Glomerular visceral epithelial cell (primary cell): ENCODE results near the gene ZSCAN10.
A peak's percentile ranks its signal among the peaks of the same experiment; 100 is the strongest.
"Not testable (repeated sequence)": the region's sequence is repeated elsewhere in the genome, so short reads cannot be mapped to it uniquely, and the experiment has no call there.

Source experiments
- DNase-seq: peaks from one replicate; pipeline ENCODE4 v3.0.0-alpha.2; 2016; ENCODE audit errors: extremely low spot score

The ZSCAN10 gene

DNA sequence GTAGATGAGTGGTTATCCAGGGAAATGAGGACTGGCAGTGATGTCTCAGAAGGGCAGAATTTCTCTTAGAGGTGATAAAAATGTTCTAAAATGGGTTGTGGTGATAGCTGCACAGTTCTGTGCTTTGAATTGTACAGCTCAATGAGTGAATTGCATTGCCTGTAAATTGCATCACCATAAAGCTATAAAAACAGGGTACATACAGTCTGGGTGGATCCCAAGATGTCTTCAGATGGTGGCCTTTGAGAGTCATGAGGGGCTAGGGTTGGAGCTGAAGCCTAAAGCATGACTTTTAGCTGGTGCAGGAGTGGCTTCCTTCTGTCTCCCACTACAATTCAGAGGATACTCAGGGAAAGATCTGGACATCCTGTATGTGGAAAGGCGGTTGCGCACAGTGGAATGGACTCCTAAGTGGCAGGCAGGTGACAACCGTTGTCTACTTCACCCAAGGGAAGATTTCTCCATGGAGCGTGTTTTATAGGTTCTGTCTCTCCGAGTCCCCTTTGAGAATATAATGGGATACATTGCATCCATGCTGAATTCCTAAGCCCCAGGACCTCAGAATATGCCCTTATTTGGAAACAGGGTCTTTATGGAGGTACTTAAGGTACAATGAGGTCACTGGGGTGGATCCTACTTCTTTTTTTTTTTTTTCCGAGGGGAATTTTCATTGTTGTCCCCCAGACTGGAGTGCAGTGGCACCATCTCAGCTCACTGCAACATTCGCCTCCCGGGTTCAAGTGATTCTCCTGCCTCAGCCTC, 35.3 kb downstream of the ZSCAN10 start:
- DNase-seq = no peak

DNA sequence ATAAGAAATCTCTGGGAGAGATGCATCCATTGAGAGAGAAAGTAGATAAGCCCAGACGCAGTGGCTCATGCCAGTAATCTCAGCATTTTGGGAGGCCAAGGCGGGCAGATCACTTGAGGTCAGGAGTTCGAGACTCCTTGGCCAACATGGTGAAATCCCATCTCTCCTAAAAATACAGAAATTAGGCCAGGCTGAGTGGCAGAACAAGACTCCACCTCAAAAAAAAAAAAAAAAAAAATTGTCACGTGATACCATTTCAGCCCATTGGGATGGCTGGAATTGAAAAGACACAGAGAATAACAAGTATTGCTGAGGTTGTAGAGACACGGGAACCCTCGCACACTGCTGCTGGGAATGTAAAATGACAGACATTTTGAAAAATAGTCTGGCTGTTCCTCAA, 36.5 kb downstream of the ZSCAN10 start:
- DNase-seq = no peak

DNA sequence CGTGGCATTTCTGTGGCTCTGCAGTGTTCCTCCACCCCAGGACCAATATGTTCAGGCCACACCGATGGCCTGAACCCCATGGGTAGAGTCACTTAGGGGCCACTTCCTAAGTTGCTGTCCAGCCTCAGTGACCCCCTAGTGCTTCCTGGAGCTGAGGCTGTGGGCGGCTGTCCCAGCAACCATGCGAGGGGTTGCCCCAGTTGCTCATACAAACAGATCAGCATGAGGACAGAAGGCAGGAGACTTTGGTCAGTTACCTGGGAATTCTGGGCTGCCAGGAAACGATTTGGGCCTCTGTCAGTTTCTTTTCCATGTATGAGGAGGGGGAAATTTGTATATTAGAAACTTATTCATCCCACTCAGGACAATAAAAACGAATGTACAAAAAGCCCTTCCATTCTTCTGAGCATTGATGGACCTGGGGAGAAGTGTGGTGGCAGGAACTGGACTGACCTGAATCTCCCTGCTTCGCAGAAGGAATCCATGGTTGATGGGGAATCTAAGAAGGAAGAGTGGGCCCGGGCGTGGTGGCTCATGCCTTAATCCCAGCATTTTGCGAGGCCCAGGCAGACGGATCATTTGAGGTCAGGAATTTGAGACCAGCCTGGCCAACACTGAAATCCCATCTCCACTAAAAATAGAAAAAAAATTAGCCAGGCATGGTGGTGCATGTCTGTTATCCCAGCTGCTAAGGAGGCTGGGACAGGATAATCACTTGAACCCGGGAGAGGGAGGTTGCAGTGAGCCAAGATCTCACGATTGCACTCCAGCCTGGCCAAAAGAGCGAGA, 38.6 kb downstream of the ZSCAN10 start:
- no peak for DNase-seq

DNA sequence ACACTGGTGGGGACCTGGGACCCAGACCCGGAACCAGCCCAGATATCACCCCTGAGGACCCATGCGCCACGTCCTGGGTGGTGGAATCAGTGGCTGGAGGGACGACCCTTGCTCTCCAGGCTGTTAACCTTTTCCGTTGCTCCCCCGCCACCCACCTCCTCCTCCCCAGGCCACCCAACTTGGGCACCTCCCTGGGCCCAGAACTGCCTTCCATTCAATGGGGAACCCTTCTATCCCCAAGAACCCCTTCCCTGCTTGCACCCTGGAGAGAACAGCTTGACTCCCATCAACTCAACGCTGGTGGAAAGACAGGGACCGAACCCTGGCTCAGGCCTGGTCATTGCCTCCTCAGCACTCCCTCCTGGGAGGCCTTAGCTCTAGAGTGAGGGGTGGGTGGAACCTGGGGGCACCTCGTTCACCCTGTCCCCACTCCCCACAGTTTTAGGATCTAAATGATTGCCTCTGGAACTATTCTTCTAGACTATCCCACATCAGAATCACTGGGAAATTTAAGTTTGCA, 39.3 kb downstream of the ZSCAN10 start:
- DNase-seq = no peak

DNA sequence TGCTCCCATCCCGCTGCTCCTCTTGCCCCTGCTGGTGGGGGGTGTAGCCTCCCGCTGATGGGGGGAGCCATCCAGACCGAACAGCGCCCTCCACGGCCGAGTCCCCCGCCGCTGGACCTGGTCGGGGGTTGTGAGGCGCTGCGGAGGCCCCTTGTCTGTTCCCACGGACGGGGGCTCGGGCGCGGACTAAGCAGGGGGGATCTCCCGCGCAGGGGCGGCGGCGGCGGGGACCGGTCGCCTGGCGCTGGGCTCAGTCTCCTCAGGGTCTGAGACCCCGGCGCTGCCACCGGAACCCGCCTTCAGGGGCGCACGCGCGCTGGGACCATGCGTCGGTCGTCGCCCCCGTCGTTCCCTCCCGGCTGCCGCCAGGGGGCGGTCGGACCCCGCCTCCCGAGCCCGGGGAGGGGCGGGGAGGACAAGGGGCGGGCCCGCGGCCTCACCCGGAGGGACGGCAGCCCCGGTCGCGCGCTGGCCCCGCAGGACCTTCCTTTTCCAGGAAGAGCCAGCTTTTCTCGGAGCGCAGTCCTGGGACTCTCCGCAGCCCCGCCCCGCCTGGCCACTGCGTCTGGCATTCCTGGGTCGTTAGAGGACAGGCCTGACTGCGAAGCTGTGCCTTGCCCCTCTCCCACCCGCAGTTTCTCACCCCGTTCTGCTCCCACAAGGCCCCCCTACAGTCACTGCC, 39.9 kb downstream of the ZSCAN10 start:
- DNase-seq = peak; percentile 92

DNA sequence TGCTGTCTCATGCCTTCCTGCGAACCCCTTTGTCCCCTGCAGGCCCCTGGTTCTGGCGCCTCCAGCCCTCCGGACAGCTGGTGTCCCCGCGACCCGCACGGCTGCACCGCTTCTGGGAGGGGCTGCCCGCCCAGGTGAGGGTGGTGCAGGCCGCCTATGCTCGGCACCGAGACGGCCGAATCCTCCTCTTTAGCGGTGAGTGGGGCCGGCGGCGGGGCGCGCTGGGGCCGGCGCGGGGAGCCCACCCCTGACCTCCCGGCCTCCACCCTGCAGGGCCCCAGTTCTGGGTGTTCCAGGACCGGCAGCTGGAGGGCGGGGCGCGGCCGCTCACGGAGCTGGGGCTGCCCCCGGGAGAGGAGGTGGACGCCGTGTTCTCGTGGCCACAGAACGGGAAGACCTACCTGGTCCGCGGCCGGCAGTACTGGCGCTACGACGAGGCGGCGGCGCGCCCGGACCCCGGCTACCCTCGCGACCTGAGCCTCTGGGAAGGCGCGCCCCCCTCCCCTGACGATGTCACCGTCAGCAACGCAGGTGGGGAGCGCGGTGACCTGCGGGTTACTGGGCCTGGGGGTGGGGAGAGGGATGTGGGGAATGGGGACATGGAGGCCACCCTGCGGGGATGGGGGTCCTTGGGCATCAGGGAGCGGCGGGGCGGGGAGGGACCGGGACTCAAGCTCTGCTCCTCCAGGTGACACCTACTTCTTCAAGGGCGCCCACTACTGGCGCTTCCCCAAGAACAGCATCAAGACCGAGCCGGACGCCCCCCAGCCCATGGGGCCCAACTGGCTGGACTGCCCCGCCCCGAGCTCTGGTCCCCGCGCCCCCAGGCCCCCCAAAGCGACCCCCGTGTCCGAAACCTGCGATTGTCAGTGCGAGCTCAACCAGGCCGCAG, 40.7 kb downstream of the ZSCAN10 start:
- peak; percentile 47 for DNase-seq

DNA sequence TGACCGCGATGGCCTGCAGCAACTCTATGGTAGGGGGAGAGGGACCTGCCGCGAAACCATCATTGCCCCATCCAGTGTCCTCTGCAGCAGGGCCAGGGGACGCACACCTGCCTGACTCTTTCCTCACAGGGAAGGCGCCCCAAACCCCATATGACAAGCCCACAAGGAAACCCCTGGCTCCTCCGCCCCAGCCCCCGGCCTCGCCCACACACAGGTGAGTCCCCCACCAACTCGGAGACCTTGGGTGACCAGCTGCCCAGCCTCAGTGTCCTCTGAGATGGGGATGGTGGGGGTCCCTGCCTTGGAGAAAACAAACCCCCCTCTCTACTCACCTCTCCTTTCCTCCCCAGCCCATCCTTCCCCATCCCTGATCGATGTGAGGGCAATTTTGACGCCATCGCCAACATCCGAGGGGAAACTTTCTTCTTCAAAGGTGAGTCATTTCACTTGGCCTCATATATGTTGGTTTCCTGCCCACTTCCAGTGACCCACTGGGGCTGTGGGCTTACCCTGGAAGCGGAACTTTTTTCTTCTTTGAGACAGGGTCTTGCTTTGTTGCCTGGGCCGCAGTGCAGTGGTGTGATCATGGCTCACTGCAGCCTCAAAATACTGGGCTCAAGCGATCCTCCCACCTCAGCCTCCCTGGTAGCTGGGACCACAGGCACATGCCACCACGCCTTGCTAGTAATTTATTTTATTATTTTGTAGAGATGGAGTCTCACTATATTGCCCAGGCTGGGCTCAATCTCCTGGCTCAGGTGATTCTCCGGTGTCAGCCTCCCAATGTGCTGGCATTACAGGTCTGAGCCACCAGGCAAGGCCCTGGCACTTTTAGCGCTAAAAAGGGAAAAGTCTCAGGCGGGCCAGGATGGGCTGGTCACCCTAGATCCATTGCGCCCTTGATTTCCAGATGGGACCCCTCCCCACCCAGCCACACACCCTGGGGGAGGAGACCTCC, 41.6 kb downstream of the ZSCAN10 start:
- DNase-seq = no peak

DNA sequence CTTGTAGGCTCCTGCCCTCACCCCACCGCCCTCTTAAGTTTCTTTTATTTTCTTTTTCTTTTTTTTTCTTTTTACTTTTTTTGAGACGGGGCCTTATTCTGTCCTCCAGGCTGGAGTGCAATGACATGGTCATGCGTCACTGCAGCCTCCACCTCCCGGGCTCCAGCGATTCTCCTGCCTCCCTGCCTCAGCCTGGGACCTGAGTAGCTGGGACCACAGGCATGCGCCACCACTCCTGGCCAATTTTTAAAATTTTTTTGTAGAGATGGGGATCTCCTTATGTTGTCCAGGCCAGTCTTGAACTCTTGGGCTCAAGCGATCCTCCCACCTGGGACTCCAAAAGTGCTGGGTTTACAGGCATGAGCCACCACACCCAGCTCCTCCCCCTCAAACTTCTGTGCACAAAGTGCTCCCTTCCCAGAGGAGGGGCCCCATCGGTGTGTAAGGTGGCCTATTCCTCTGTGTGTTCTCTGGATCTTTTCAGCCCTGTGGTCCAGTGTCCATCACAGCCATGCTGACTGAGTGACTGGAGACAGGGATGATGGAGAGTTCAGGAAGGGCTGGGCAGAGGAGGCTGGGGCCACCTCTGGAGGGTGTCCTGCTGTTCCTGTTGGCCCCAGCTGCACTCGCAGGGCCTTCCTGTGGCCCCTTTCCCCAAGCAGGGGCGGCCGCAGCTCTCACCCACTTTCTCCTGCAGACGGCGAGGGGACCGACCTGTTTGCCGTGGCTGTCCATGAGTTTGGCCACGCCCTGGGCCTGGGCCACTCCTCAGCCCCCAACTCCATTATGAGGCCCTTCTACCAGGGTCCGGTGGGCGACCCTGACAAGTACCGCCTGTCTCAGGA, 42.5 kb downstream of the ZSCAN10 start:
- DNase-seq = no peak

DNA sequence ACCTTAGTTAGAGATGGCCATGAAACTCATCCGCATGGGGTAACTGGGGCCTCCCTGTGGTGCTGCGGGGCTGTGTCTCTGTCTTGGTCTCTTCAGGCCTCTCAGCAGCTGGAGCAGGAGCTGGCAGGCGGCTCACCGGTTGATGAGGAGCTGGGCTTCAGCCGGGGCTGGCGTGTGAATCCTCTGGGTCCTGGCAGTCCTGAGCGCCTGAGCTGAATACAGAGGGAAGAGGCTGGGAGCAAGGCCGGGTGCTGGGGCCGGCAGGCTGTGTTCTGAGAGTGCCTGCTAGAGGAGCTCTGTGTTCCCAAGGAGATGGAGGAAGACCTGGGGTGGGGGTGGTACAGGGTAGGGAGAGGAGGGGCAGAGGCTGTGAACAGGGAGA, 43.4 kb downstream of the ZSCAN10 start:
- DNase-seq = not testable (repeated sequence)

DNA sequence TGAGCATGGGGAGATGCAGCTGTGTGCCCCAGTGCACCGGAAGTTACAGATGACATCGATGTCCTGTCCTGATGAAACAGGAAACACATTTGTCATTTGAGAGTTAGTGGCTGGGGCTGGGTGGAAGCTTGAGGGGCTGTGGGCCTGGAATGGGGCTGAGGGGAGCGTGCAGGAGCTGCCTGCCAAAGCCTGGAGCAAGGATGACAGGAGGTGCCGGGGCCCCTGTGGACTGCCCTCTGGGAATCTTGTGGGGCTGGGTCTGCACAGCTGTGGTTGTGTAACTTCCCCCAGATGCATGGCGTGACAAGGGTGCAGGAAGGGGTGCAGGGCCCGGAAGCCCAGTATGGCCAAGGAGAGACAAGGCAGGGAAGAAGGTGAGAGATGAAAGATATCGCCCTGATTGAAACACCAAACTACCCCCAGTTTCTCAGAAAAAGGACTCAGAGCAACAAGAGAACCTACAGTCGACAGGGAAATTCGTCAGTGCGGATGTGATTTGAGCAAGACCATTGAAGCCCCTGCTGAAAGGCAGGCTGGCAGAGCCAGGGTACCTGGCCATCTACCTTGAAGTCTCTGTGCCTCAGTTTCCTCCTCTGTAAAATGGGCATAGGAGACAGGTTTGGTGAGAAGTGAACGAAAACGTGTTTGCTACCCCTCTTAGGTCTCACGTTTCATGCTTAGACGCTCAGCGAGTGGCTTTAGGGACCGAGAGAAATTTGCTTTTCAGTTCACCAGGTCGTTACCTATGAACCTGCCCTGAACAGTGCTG, 43.9 kb downstream of the ZSCAN10 start:
- no peak for DNase-seq

DNA sequence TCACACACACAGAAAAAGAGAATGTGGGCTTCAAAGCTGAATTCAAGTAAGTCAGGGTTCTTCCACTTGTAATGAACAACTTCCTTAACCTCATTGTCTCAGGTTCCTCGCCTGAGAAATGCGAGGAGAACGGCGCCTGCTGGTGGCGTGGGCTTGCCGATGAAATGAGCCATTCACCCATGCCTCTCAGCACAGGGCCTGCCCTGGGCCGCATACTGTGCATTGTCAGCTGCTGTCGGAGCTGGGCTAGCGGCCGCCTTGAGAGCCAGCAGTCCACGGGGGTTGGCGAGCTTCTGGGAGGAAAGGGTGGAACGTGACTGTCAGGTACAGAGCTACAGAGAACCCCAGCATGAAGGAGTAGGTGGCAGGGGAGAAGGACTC, 45.8 kb downstream of the ZSCAN10 start:
- not testable (repeated sequence) for DNase-seq

DNA sequence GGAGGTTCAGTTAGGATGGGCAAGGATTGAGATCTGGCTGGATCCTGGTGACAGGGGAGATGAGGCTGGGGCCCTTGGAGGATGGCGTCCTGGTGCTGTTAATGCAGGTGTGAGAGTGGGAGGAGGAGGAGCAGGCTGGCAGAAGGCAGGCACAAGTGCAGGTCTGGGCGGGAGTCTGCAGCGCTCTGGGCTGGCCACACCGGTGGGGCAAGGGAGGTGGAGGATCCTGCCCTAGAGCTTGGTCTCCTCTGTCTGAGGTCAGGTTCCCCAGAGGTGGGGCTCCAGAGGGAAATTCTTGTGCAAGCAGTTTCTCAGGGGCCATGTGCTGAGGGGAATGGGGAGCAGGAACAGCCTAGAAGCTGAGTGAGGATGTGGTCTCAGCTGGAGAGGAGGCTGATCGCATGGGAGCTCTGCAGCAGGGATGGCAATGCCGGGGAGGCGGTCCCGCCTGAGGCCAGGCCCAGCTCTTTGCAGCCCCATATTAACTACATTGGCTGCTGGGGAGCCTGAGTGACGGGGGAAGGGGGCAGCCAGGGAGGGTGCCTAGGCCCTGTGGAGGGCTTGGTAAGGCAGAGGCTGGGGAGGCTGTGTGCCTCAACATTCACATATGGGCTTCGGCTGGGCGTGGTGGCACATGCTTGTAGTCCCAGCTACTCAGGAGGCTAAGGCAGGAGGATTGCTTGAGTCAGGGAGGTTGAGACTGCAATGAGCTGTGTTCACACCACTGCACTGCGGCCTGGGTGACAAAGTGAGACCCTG, 46.3 kb downstream of the ZSCAN10 start:
- not testable (repeated sequence) for DNase-seq

DNA sequence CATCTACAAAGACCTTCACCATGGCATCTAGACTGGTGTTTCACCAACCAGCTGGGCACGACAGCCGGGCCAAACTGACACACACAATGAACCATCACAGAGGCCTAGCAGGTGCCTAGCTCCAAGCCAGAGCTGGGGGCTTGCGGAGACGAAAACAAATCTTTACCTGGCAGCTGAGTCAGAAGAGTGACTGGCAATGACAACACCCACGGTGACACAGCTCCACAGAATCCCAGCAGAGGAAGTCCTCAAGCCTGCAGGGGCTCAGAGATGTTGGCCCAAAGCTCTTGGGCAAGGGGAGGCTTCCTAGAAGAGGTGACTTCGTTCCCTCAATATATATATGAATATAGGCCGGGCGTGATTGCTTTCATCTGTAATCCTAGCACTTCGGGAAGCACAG, 47.6 kb downstream of the ZSCAN10 start:
- DNase-seq = no peak

DNA sequence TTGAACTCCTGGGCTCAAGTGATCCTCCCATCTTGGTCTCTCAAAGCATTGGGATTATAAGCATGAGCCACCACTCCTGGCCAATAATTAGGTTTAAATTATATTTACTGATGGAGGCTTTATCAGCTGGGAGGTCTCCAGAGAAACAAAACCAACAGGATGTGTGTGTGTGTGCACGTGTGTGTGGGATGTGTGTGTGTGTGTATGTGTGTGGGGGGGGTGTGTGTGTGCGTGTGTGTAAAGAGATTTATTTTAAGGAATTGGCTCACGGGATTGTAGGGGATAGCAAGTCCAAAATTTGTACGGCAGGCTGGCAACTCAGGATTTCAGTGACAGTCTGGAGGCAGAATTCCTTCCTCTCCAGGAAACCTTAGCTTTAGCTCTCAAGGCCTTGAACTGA, 48.1 kb downstream of the ZSCAN10 start:
- DNase-seq = no peak

DNA sequence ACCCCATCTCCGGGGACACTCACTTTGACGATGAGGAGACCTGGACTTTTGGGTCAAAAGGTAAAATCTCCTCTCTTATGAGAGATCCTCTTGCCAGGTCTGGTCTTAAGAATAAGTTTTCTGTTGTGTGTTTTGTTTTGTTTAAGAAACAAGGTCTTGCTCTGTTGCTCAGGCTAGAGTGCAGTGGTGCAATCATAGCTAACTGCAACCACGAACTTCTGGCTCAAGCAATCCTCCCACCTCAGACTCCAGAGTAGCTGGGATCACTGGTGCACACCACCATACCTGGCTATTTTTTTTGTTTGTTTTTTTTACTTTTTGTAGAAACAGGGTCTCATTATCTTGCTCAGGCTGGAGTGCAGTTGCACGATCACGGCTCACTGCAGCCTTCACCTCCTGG, 48.6 kb downstream of the ZSCAN10 start:
- DNase-seq = no peak

DNA sequence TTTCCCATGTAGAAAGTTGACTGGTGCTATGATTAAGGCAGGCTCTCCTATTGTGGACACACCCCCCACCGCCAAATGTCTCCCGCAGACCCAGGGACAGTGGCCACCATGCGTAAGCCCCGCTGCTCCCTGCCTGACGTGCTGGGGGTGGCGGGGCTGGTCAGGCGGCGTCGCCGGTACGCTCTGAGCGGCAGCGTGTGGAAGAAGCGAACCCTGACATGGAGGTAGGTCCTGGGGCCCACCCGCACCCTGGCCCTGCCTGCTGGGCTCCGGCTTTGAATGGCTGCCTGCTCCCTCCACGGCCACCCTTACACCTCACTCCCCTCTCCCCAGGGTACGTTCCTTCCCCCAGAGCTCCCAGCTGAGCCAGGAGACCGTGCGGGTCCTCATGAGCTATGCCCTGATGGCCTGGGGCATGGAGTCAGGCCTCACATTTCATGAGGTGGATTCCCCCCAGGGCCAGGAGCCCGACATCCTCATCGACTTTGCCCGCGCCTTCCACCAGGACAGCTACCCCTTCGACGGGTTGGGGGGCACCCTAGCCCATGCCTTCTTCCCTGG, 49.1 kb downstream of the ZSCAN10 start:
- no peak for DNase-seq

DNA sequence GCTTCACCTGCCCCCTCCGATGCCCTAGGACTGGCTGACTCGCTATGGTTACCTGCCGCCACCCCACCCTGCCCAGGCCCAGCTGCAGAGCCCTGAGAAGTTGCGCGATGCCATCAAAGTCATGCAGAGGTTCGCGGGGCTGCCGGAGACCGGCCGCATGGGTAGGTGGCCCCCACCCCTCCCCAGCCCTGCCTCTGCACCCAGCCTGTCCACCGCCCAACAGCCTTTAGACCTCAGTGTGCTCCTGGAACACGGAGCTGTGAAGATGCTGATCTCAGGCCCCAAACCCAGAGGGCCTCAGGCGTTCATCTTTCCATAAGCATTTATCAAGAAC, 51.7 kb downstream of the ZSCAN10 start:
- DNase-seq = no peak
